AG10803 (cell line): ENCODE data around the gene TTBK1.
A peak's percentile ranks its signal among the peaks of the same experiment; 100 is the strongest.

Source experiments
- DNase-seq: peaks from one replicate; pipeline ENCODE4 v3.0.0; 2010; ENCODE audit warnings: low read depth
- H3K4me3 ChIP-seq: 2 replicates; pipeline ENCODE4 v1.5.1; 2011; ENCODE audit warnings: mild to moderate bottlenecking, low read length, control low read depth
- TF ChIP-seq, protein P1 (sequence below): conservative IDR thresholded peaks from 2 replicates; pipeline ENCODE4 v1.5.1; 2011; ENCODE audit warnings: mild to moderate bottlenecking, low read length, control low read depth, inconsistent platforms

The TTBK1 gene

DNA sequence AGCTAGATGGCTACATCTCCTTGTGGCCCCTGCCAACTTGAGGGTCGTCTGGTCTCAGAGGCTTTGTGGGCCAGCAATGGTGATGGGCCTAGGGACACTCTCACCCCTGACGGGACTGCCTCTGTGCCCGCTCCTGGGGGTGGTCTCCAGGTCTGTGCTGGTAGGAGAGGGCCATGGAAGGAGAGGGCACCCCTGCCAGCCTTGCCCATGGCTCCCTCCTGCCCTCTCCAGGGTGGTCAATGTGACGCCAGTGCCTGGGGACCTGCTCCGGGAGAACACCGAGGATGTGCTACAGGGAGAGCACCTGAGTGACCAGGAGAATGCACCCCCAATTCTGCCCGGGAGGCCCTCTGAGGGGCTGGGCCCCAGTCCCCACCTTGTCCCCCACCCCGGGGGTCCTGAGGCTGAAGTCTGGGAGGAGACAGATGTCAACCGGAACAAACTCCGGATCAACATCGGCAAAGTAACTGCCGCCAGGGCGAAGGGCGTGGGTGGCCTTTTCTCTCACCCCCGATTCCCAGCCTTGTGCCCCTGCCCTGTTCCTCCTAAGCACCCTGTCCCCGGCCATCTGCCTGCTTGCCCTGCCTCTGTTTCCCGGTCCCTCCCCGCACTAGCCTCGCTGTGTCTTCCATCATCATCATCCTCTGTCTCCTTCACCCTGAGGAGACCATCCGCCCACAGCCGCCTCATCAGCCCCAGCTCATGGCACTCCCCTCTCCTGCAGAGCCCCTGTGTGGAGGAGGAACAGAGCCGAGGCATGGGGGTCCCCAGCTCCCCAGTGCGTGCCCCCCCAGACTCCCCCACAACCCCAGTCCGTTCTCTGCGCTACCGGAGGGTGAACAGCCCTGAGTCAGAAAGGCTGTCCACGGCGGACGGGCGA lies 15.8 kb downstream of the TTBK1 start:
- no peak for DNase-seq
- TF ChIP-seq, protein P1, sequence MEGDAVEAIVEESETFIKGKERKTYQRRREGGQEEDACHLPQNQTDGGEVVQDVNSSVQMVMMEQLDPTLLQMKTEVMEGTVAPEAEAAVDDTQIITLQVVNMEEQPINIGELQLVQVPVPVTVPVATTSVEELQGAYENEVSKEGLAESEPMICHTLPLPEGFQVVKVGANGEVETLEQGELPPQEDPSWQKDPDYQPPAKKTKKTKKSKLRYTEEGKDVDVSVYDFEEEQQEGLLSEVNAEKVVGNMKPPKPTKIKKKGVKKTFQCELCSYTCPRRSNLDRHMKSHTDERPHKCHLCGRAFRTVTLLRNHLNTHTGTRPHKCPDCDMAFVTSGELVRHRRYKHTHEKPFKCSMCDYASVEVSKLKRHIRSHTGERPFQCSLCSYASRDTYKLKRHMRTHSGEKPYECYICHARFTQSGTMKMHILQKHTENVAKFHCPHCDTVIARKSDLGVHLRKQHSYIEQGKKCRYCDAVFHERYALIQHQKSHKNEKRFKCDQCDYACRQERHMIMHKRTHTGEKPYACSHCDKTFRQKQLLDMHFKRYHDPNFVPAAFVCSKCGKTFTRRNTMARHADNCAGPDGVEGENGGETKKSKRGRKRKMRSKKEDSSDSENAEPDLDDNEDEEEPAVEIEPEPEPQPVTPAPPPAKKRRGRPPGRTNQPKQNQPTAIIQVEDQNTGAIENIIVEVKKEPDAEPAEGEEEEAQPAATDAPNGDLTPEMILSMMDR, result no peak
- no peak overlapping the region for H3K4me3 ChIP-seq

DNA sequence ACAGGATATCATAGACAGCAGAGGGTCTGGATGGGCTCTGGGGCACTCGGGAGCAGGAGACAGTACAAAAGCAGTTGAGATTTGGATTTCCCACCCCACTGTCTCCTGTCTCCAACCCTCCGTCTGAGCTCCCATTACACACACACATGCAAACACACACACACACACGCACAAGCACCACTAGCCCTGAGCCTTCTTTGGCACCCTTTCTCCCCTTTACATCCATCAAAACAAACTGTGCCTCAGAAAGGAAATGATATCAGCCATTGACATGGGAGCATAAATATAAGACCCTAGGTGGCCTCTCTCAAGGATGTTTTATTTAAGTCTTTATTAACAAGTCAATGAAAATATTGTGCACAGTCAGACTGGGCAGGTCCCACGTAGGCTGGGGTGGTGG lies 17.5 kb downstream of the TTBK1 start:
- TF ChIP-seq, protein P1, result no peak
- no peak overlapping the region for H3K4me3 ChIP-seq
- no peak for DNase-seq

DNA sequence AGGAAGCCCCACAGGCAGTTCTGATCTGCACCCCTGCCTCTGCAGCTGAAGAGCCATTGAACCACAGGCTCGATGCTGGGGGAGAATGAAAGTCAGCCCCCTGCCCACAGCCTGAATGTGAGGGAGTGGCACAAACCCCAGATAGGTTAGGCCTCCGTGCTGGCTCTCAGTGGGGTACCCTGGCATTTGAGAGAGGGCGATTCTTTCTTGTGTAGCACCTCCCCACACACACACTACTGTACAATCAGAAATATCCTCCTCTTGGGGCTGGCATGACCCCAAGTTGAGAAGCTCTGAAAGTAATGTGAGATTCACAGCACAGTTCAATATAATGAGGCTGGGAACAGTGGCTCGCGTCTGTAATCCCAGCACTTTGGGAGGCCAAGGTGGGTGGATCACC lies 17.9 kb downstream of the TTBK1 start:
- TF ChIP-seq, protein P1, result no peak
- H3K4me3 ChIP-seq, result no peak overlapping the region
- DNase-seq, result no peak

GRCh38 chr6:43262000-43262779 lies 18.9 kb downstream of the TTBK1 start:
- no peak overlapping the region for H3K4me3 ChIP-seq
- DNase-seq, result no peak
- TF ChIP-seq, protein P1, result no peak

GRCh38 chr6:43262780-43263313 lies 19.6 kb downstream of the TTBK1 start:
- no peak overlapping the region for H3K4me3 ChIP-seq
- TF ChIP-seq, protein P1, result no peak
- DNase-seq, result no peak

GRCh38 chr6:43263314-43264178 lies 20.3 kb downstream of the TTBK1 start:
- H3K4me3 ChIP-seq, result no peak overlapping the region
- TF ChIP-seq, protein P1, result peak; percentile 80
- DNase-seq, result peak; percentile 62
